Measurements from ENCODE around the gene SLC6A16. TPM values are rescaled to one million over a fixed set of nuclear protein-coding genes. Genes with fewer than 3 reads are reported as not detected.

Gene SLC6A16
- total and polyA plus RNA-seq, 2 experiments from 2014 or later: 0.31 to 1.8 TPM

GRCh38 chr19:49255674-49256073, 69.3 kb downstream of the SLC6A16 start (continued):
- TF ChIP-seq ETS1 (IDR thresholded peaks at IDR 0.05) (no peak), ZNF114 (CRISPR knock-in tag; IDR thresholded peaks at IDR 0.05) (no peak), JUNB (IDR thresholded peaks at IDR 0.05; ENCODE audit: unreplicated experiment) (no peak)

- Histone ChIP-seq H2AFZ (no peak overlapping the region), H3K4me2 (no peak overlapping the region), H3F3A (replicated peaks; ENCODE audit: low read depth) (no peaks in the 10 kb centered on the region), H3K27me3 (ENCODE audit: insufficient read depth) (no peaks in the 10 kb centered on the region), H3K27ac (ENCODE audit: low read depth) (no peak overlapping the region), H3K36me3 (ENCODE audit: insufficient read depth) (no peaks in the 10 kb centered on the region), H3K4me3 (no peak overlapping the region), H3K4me1 (ENCODE audit: insufficient read depth) (no peaks in the 10 kb centered on the region), H4K20me1 (replicated peaks; ENCODE audit: insufficient read depth) (no peaks in the 10 kb centered on the region), H3K79me2 (replicated peaks; ENCODE audit: insufficient read depth) (no peaks in the 10 kb centered on the region), H3K9me2 (ENCODE audit: insufficient read depth) (peaks cover 5% of the 10 kb centered on the region; the same call in 1 of the 2 replicates)
- Mint-ChIP-seq H3K36me3 (ENCODE audit: low read depth) (no peaks in the 10 kb centered on the region; the same call in 2 of the 3 replicates), H3K27me3 (ENCODE audit: insufficient read depth, low read depth, poor library complexity) (peaks cover 2% of the 10 kb centered on the region), H3K4me1 (no peaks in the 10 kb centered on the region), H3K27ac (no peak overlapping the region), H3K4me3 (no peak overlapping the region), H3K9me3 (peaks cover 7% of the 10 kb centered on the region; the same call in 2 of the 3 replicates)
- DNase-seq (ENCODE audit: low spot score) (no peak), ATAC-seq (no peak)
- TF ChIP-seq POLR2AphosphoS5 (IDR thresholded peaks at IDR 0.05; ENCODE audit: low read depth) (no peak), ZNF462 (CRISPR knock-in tag; IDR thresholded peaks at IDR 0.05) (no peak), CREB1 (CRISPR knock-in tag; IDR thresholded peaks at IDR 0.05; ENCODE audit: low read depth) (no peak), CTCF (conservative IDR thresholded peaks at IDR 0.05; ENCODE audit: low read depth in 2 of 2) (no peak), STAT1 (IDR thresholded peaks at IDR 0.05; ENCODE audit: unreplicated experiment) (no peak), REST (IDR thresholded peaks at IDR 0.05; ENCODE audit: unreplicated experiment) (no peak), ZNF114 (CRISPR knock-in tag; IDR thresholded peaks at IDR 0.05) (no peak), ZNF331 (CRISPR knock-in tag; IDR thresholded peaks at IDR 0.05; ENCODE audit: low read depth) (no peak), NANOG (IDR thresholded peaks at IDR 0.05; ENCODE audit: borderline replicate concordance) (no peak), JUNB (IDR thresholded peaks at IDR 0.05; ENCODE audit: unreplicated experiment) (no peak), ETS1 (IDR thresholded peaks at IDR 0.05) (no peak)
These were observed 75.1 kb downstream of the SLC6A16 start for GRCh38 chr19:49249933-49250332.
